Measurements from ENCODE around the gene ATP5ME. TPM values are rescaled to one million over a fixed set of nuclear protein-coding genes. Genes with fewer than 3 reads are reported as not detected.

Gene ATP5ME
- polyA plus RNA-seq, 1 of the 3 experiments (the other 2 are of a cell fraction), result 1,185 TPM

- DNase-seq, result no peak
- H2AFZ ChIP-seq (ENCODE audit: low read depth), result no peak overlapping the region
Measured at GRCh38 chr4:632196-632790, 41.8 kb downstream of the ATP5ME start.

GRCh38 chr4:630656-631055, 43.4 kb downstream of the ATP5ME start:
- Histone ChIP-seq H3K4me2 (no peak overlapping the region), H3K27ac (ENCODE audit: low read depth in 2 of 2, low read length in 1 of 2) (no peak overlapping the region), H3K79me2 (ENCODE audit: insufficient read depth) (no peaks in the 10 kb centered on the region), H3K4me1 (ENCODE audit: control insufficient read depth in 1 of 2, insufficient read depth in 2 of 2, low read depth in 1 of 2, low read length in 1 of 2) (no peaks in the 10 kb centered on the region), H3K27me3 (ENCODE audit: insufficient read depth) (no peaks in the 10 kb centered on the region), H3K9ac (no peak overlapping the region), H2AFZ (ENCODE audit: low read depth) (no peak overlapping the region), H3K9me2 (no peaks in the 10 kb centered on the region), H3K36me3 (replicated peaks in 1 of 2; ENCODE audit: control insufficient read depth in 1 of 2, insufficient read depth in 2 of 2, low read length in 1 of 2) (no peaks in the 10 kb centered on the region), H3K9me3 (no peaks in the 10 kb centered on the region), H4K20me1 (ENCODE audit: insufficient read depth) (no peaks in the 10 kb centered on the region), H3F3A (replicated peaks; ENCODE audit: insufficient read depth) (no peaks in the 10 kb centered on the region), H3K4me3 (ENCODE audit: low read depth in 2 of 2, low read length in 1 of 2) (no peak overlapping the region)
- POLR2A ChIA-PET, result no interaction called here
- 25% methylated on average over 9 of the region's 9 CpGs for whole genome bisulfite sequencing (ENCODE audit: low lambda C conversion rate)
- CTCF ChIA-PET, result interaction anchor here (1.0 kb wide), 1 partner anchor 10 kb away, joined by 3 read pairs; no protein-coding TSS in a partner anchor
- DNase-seq, result no peak
- TF ChIP-seq RAD21 (IDR thresholded peaks at IDR 0.05; ENCODE audit: low read length), result no peak
- no peak for TF ChIP-seq USF1 (IDR thresholded peaks at IDR 0.05; ENCODE audit: borderline replicate concordance, low read depth)
- no peak for TF ChIP-seq YY1 (IDR thresholded peaks at IDR 0.05; ENCODE audit: low read depth)
- TF ChIP-seq EP300 (IDR thresholded peaks at IDR 0.05; ENCODE audit: borderline replicate concordance in 1 of 2, low read depth in 1 of 2, low read length in 1 of 2), result no peak
- TF ChIP-seq FOXM1 (IDR thresholded peaks at IDR 0.05; ENCODE audit: low read depth), result no peak
- TF ChIP-seq NFIC (IDR thresholded peaks at IDR 0.05; ENCODE audit: borderline replicate concordance), result no peak
- TF ChIP-seq ELF1 (IDR thresholded peaks at IDR 0.05), result no peak
- TF ChIP-seq, protein P1, sequence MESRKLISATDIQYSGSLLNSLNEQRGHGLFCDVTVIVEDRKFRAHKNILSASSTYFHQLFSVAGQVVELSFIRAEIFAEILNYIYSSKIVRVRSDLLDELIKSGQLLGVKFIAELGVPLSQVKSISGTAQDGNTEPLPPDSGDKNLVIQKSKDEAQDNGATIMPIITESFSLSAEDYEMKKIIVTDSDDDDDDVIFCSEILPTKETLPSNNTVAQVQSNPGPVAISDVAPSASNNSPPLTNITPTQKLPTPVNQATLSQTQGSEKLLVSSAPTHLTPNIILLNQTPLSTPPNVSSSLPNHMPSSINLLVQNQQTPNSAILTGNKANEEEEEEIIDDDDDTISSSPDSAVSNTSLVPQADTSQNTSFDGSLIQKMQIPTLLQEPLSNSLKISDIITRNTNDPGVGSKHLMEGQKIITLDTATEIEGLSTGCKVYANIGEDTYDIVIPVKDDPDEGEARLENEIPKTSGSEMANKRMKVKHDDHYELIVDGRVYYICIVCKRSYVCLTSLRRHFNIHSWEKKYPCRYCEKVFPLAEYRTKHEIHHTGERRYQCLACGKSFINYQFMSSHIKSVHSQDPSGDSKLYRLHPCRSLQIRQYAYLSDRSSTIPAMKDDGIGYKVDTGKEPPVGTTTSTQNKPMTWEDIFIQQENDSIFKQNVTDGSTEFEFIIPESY (IDR thresholded peaks at IDR 0.05; ENCODE audit: borderline replicate concordance, low read depth), result no peak
- TF ChIP-seq NRF1 (IDR thresholded peaks at IDR 0.05; ENCODE audit: low read depth, low read length), result no peak
- TF ChIP-seq GABPA (IDR thresholded peaks at IDR 0.05; ENCODE audit: low read depth), result no peak
- TF ChIP-seq POLR2AphosphoS5 (IDR thresholded peaks at IDR 0.05; ENCODE audit: low read depth, low read length), result no peak
- TF ChIP-seq GATA2 (CRISPR knock-in tag; IDR thresholded peaks at IDR 0.05), result no peak
- TF ChIP-seq FOSL2 (IDR thresholded peaks at IDR 0.05; ENCODE audit: borderline replicate concordance, low read depth), result no peak
- TF ChIP-seq FOXJ3 (CRISPR knock-in tag; IDR thresholded peaks at IDR 0.05), result no peak
- TF ChIP-seq MXI1 (IDR thresholded peaks at IDR 0.05; ENCODE audit: low read depth, low read length), result no peak
- TF ChIP-seq RFX5 (IDR thresholded peaks at IDR 0.05; ENCODE audit: low read length), result no peak
- TF ChIP-seq, protein P2, sequence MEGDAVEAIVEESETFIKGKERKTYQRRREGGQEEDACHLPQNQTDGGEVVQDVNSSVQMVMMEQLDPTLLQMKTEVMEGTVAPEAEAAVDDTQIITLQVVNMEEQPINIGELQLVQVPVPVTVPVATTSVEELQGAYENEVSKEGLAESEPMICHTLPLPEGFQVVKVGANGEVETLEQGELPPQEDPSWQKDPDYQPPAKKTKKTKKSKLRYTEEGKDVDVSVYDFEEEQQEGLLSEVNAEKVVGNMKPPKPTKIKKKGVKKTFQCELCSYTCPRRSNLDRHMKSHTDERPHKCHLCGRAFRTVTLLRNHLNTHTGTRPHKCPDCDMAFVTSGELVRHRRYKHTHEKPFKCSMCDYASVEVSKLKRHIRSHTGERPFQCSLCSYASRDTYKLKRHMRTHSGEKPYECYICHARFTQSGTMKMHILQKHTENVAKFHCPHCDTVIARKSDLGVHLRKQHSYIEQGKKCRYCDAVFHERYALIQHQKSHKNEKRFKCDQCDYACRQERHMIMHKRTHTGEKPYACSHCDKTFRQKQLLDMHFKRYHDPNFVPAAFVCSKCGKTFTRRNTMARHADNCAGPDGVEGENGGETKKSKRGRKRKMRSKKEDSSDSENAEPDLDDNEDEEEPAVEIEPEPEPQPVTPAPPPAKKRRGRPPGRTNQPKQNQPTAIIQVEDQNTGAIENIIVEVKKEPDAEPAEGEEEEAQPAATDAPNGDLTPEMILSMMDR (IDR thresholded peaks at IDR 0.05), result no peak

More at GRCh38 chr4:632196-632790, 41.8 kb downstream of the ATP5ME start:
- POLR2A ChIA-PET, result no interaction called here
- Histone ChIP-seq H3K4me1 (ENCODE audit: control insufficient read depth in 1 of 2, insufficient read depth in 2 of 2, low read depth in 1 of 2, low read length in 1 of 2) (no peaks in the 10 kb centered on the region; a peak in 1 of 4 replicates), H3K27me3 (ENCODE audit: insufficient read depth) (no peaks in the 10 kb centered on the region), H3K79me2 (ENCODE audit: insufficient read depth) (no peaks in the 10 kb centered on the region), H3K36me3 (replicated peaks in 1 of 2; ENCODE audit: control insufficient read depth in 1 of 2, insufficient read depth in 2 of 2, low read length in 1 of 2) (no peaks in the 10 kb centered on the region), H3K9ac (no peak overlapping the region), H3K27ac (ENCODE audit: low read depth in 2 of 2, low read length in 1 of 2) (no peak overlapping the region), H3K9me3 (no peaks in the 10 kb centered on the region), H3K4me3 (ENCODE audit: low read depth in 2 of 2, low read length in 1 of 2) (no peak overlapping the region), H3F3A (replicated peaks; ENCODE audit: insufficient read depth) (no peaks in the 10 kb centered on the region), H4K20me1 (ENCODE audit: insufficient read depth) (no peaks in the 10 kb centered on the region), H3K9me2 (no peaks in the 10 kb centered on the region), H3K4me2 (no peak overlapping the region)
- CTCF ChIA-PET, result no interaction called here
- WGBS (ENCODE audit: low lambda C conversion rate), result 38% methylated on average over 11 of the region's 16 CpGs
- no peak for TF ChIP-seq FOXM1 (IDR thresholded peaks at IDR 0.05; ENCODE audit: low read depth)
- TF ChIP-seq EZH2phosphoT487 (IDR thresholded peaks at IDR 0.05; ENCODE audit: borderline replicate concordance, low read depth), result no peak
- no peak for TF ChIP-seq MEF2A (IDR thresholded peaks at IDR 0.05; ENCODE audit: borderline replicate concordance, low read depth)
- TF ChIP-seq GATA2 (CRISPR knock-in tag; IDR thresholded peaks at IDR 0.05), result no peak
- no peak for TF ChIP-seq FOSL2 (IDR thresholded peaks at IDR 0.05; ENCODE audit: borderline replicate concordance, low read depth)
- no peak for TF ChIP-seq FOXJ3 (CRISPR knock-in tag; IDR thresholded peaks at IDR 0.05)
- no peak for TF ChIP-seq YY1 (IDR thresholded peaks at IDR 0.05; ENCODE audit: low read depth)

Measured in SK-N-SH (cell line).